ENCODE data around the gene CHSY3.
"Not testable (repeated sequence)": the region's sequence is repeated elsewhere in the genome, so short reads cannot be mapped to it uniquely, and the experiment has no call there.

The CHSY3 gene

GRCh38 chr5:130164966-130165365 is 260.7 kb downstream of the CHSY3 start:
- no peak for DNase-seq (ENCODE audit: low read depth)

- DNase-seq (ENCODE audit: low read depth), result no peak
Measured at GRCh38 chr5:130166839-130167490, 262.7 kb downstream of the CHSY3 start.

DNA sequence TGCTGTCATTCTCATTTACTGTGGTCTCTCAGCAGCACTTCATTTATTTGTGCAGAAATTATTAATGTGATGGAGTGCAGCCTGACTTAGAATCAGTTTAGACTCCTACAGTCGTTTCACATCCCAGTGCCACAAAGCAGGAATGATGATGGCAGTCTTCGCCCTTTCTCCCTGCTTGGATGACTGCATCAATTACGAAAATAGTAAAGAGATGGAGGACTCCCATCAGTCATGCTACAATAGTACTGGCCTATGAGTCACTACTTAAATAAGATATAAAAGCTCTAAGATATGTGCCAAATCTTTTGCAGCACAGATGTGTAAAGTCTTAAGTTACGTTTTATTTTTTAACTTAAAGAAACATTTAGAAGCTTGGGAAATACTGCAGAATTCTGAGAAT is 263.9 kb downstream of the CHSY3 start:
- DNase-seq (ENCODE audit: low read depth), result no peak

DNA sequence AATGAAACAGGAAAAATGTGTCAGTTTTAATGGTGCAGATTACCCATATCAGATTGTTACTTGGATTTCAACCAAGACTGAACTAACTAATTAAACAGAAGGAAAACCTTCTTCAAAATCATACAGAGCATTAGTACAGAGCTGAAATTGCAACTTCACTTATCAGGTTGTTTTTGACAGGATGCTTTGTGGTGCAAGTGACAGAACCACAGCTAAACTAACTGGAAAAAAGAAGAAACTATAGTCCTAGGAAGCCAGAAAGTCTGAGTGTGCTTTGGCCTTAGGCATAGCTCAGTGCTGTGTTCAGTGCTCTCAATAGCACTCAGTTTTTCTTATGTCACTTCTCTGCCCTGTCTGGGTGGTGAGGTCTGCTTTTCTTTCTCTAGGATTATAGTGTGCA is 267.4 kb downstream of the CHSY3 start:
- no peak for DNase-seq (ENCODE audit: low read depth)

DNA sequence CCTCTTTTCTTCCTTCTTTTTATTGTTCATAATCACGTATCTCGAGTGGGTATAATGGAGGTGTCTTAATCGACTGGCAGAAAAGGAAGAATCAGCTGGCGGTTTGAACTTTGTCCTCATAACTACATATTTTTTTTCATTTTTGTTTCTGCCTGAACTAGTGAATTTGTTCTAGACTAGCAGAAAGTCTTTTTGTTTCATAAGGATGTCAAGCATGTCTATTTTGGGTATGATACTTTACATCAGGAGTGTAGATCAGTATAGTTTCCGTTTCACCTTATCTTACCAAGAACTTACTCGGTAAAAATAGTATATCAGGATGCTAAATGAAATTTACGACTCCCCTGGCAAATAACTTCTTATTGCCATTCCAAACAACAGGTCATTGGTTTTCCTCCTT is 278.9 kb downstream of the CHSY3 start:
- no peak for DNase-seq (ENCODE audit: low read depth)

DNA sequence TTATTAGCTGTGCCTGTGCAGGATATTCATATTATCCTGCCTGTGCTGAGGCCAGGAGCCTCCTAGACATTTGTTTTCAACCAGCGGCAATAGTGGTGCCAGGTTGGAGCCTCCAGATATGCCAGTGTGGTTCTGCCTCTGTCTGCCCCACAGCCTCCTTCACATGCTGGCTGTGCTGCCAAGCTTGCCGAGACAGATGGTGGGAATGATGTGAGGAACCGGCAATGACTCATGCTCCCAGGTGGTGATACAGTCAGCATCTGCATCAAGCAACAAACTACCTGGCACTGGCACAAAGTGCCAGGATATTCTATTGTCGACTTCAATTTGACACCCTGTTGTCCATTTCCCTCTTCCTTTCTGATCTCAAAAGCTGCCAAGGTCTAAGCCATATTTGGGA is 285.7 kb downstream of the CHSY3 start:
- no peak for DNase-seq (ENCODE audit: low read depth)

GRCh38 chr5:130198927-130199326 is 294.7 kb downstream of the CHSY3 start:
- no peak for DNase-seq (ENCODE audit: low read depth)

- DNase-seq (ENCODE audit: low read depth), result no peak
Measured at GRCh38 chr5:130206686-130207085, 302.4 kb downstream of the CHSY3 start.

DNA sequence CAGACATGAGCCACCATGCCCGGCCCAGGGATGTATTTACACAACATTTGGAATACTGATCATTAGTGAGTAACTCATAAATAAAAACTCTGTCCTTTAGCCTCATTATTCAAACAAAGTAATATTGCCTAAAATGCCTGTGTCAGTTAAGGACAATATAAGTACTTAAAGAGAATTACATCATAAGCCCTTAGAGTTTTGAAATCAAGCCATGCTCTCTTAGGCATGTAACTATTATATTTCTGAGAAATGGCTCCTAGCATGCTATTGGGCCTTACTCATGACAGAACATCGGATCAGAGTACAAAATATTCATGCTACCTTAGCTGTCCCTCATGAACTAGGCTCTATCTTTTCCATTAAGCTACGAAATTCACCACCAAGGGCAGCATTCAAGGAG is 309.3 kb downstream of the CHSY3 start:
- DNase-seq (ENCODE audit: low read depth), result no peak

DNA sequence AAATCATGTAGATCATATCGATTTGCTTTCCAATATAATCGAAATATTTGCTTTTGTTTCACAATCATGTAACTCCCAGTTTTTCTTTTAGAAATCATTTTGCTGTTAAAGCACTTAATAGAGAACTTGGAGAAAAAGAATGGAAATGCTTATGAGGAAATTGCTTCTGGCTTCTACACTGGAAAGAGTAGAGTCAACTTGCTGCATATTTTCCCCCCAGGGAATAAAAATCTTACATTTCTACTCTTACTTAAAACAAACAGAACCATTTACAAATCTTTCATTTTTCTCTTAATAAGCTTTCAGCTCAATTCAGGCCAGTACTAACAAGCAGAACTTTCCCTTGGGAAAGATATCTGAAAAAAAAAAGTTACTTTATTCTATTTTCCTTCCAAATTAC is 312.0 kb downstream of the CHSY3 start:
- no peak for DNase-seq (ENCODE audit: low read depth)

GRCh38 chr5:130222573-130222972 is 318.3 kb downstream of the CHSY3 start:
- no peak for DNase-seq (ENCODE audit: low read depth)

DNA sequence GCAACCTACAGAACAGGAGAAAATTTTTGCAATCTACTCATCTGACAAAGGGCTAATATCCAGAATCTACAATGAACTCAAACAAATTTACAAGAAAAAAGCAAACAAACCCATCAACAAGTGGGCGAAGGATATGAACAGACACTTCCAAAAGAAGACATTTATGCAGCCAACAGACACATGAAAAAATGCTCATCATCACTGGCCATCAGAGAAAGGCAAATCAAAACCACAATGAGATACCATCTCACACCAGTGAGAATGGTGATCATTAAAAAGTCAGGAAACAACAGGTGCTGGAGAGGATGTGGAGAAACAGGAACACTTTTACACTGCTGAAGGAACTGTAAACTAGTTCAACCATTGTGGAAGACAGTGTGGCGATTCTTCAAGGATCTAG is 322.3 kb downstream of the CHSY3 start:
- DNase-seq (ENCODE audit: low read depth), result not testable (repeated sequence)

GRCh38 chr5:130227699-130228098 is 323.4 kb downstream of the CHSY3 start:
- no peak for DNase-seq (ENCODE audit: low read depth)

DNA sequence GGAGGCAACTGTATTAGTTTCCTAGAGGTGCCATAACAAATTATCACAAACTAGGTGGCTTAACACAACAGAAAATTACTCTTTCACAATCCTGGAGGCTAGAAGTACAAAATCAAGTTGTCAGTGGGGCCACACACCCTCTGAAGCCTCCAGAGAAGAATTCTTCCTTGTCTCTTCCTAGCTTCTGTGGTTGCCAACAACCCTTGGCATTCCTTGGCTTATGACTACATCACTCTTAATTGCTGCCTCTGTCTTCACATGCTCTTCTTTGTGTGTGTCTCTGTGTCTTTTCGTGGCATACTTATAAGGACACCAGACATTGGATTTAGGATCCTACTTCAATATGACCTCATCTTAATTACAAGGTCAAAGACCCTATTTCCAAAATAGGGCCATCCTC is 327.5 kb downstream of the CHSY3 start:
- no peak for DNase-seq (ENCODE audit: low read depth)

- DNase-seq (ENCODE audit: low read depth), result no peak
Measured at GRCh38 chr5:130234816-130235215, 330.6 kb downstream of the CHSY3 start.

Data from stimulated activated CD8-positive, alpha-beta memory T cell treated with anti-CD3 and anti-CD28 coated beads, Interleukin-15, amount 100 ng/mL, for 1 hour (primary cell).